Measurements from ENCODE around the gene TMEM19. TPM values are rescaled to one million over a fixed set of nuclear protein-coding genes. Genes with fewer than 3 reads are reported as not detected.

Gene TMEM19
- total RNA-seq, 1 donor from 2014 or later, result 19.4 TPM

GRCh38 chr12:71732357-71732712 lies 46.5 kb downstream of the TMEM19 start:
- Mint-ChIP-seq H3K27ac (no peak overlapping the region), H3K36me3 (ENCODE audit: insufficient read depth) (no peaks in the 10 kb centered on the region), H3K9me3 (ENCODE audit: low read depth) (no peaks in the 10 kb centered on the region), H3K4me1 (ENCODE audit: low read depth) (no peaks in the 10 kb centered on the region), H3K27me3 (no peaks in the 10 kb centered on the region), H3K4me3 (ENCODE audit: low read depth) (no peak overlapping the region)
- TF ChIP-seq, protein P1, sequence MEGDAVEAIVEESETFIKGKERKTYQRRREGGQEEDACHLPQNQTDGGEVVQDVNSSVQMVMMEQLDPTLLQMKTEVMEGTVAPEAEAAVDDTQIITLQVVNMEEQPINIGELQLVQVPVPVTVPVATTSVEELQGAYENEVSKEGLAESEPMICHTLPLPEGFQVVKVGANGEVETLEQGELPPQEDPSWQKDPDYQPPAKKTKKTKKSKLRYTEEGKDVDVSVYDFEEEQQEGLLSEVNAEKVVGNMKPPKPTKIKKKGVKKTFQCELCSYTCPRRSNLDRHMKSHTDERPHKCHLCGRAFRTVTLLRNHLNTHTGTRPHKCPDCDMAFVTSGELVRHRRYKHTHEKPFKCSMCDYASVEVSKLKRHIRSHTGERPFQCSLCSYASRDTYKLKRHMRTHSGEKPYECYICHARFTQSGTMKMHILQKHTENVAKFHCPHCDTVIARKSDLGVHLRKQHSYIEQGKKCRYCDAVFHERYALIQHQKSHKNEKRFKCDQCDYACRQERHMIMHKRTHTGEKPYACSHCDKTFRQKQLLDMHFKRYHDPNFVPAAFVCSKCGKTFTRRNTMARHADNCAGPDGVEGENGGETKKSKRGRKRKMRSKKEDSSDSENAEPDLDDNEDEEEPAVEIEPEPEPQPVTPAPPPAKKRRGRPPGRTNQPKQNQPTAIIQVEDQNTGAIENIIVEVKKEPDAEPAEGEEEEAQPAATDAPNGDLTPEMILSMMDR (IDR thresholded peaks at IDR 0.05; ENCODE audit: unreplicated experiment), result no peak
- no peak for DNase-seq (ENCODE audit: low spot score, unreplicated experiment)

GRCh38 chr12:71737197-71737596 lies 51.3 kb downstream of the TMEM19 start:
- H3K27ac Mint-ChIP-seq, result no peak overlapping the region
- no peak for DNase-seq (ENCODE audit: low spot score, unreplicated experiment)
- no peaks in the 10 kb centered on the region for H3K36me3 Mint-ChIP-seq (ENCODE audit: insufficient read depth)
- no peak overlapping the region for H3K4me3 Mint-ChIP-seq (ENCODE audit: low read depth)
- H3K9me3 Mint-ChIP-seq (ENCODE audit: low read depth), result no peaks in the 10 kb centered on the region
- no peaks in the 10 kb centered on the region for H3K27me3 Mint-ChIP-seq
- no peaks in the 10 kb centered on the region for H3K4me1 Mint-ChIP-seq (ENCODE audit: low read depth)
- TF ChIP-seq, protein P1 (IDR thresholded peaks at IDR 0.05; ENCODE audit: unreplicated experiment), result no peak

GRCh38 chr12:71742998-71743397 lies 57.1 kb downstream of the TMEM19 start:
- TF ChIP-seq, protein P1 (IDR thresholded peaks at IDR 0.05; ENCODE audit: unreplicated experiment), result no peak
- Mint-ChIP-seq H3K27ac (no peak overlapping the region), H3K4me1 (ENCODE audit: low read depth) (no peaks in the 10 kb centered on the region), H3K4me3 (ENCODE audit: low read depth) (no peak overlapping the region), H3K9me3 (ENCODE audit: low read depth) (no peaks in the 10 kb centered on the region), H3K27me3 (peaks cover 2% of the 10 kb centered on the region), H3K36me3 (ENCODE audit: insufficient read depth) (no peaks in the 10 kb centered on the region)
- DNase-seq (ENCODE audit: low spot score, unreplicated experiment), result no peak

DNA sequence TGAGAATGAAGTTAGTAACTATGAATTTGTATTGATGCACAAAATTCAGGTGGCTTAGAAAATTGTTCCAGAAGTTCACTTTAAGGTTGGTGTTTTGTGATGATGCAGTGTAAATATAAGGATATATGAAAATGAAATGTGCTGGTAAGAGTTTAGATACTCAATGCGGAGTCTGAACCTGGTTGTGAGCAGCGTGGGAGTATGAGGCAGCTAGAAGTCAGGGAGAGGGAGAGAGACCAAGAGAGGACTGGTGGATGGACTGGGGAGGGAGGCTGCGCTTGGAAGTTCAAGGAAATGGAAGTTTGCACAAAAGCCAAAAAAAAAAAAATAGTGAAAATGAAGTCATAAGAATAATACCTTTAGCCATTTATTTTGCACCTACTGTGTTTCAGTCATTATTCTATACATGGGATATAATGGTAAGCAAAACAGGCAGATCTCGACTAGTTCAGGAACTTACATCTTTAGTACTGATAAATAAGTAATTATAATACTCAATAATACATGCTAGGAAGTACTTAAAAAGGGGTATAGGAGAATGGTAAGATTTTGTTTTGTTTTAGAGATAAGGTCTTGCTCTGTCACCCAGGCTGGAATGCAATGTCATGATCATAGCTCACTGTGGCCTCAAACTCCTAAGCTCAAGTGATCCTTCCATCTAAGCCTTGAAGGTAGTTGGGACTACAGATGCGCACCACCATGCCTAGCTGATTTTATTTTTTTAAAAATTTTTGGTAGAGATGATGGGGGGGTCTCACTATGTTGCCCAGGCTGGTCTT lies 58.8 kb downstream of the TMEM19 start:
- no peak overlapping the region for H3K4me3 Mint-ChIP-seq (ENCODE audit: low read depth)
- peaks cover 16% of the 10 kb centered on the region for H3K27me3 Mint-ChIP-seq

GRCh38 chr12:71746974-71747611 lies 61.2 kb downstream of the TMEM19 start:
- Mint-ChIP-seq H3K36me3 (ENCODE audit: insufficient read depth) (no peaks in the 10 kb centered on the region), H3K4me1 (ENCODE audit: low read depth) (no peaks in the 10 kb centered on the region), H3K27me3 (peaks cover 35% of the 10 kb centered on the region), H3K27ac (no peak overlapping the region), H3K4me3 (ENCODE audit: low read depth) (no peak overlapping the region), H3K9me3 (ENCODE audit: low read depth) (no peaks in the 10 kb centered on the region)
- TF ChIP-seq, protein P1 (IDR thresholded peaks at IDR 0.05; ENCODE audit: unreplicated experiment), result peak; percentile 77
- no peak for DNase-seq (ENCODE audit: low spot score, unreplicated experiment)

More for the DNA sequence above, 58.8 kb downstream of the TMEM19 start:
- H3K4me1 Mint-ChIP-seq (ENCODE audit: low read depth), result no peaks in the 10 kb centered on the region
- H3K27ac Mint-ChIP-seq, result no peak overlapping the region
- DNase-seq (ENCODE audit: low spot score, unreplicated experiment), result no peak
- H3K36me3 Mint-ChIP-seq (ENCODE audit: insufficient read depth), result no peaks in the 10 kb centered on the region
- TF ChIP-seq, protein P1 (IDR thresholded peaks at IDR 0.05; ENCODE audit: unreplicated experiment), result no peak
- no peaks in the 10 kb centered on the region for H3K9me3 Mint-ChIP-seq (ENCODE audit: low read depth)
